ENCODE data around the gene PLK5. TPM values are rescaled to one million over a fixed set of nuclear protein-coding genes. Genes with fewer than 3 reads are reported as not detected.
"Not testable (repeated sequence)": the region's sequence is repeated elsewhere in the genome, so short reads cannot be mapped to it uniquely, and the experiment has no call there.

PLK5 gene
- total RNA-seq, 1 experiment from 2014 or later: 1.4 TPM

DNA sequence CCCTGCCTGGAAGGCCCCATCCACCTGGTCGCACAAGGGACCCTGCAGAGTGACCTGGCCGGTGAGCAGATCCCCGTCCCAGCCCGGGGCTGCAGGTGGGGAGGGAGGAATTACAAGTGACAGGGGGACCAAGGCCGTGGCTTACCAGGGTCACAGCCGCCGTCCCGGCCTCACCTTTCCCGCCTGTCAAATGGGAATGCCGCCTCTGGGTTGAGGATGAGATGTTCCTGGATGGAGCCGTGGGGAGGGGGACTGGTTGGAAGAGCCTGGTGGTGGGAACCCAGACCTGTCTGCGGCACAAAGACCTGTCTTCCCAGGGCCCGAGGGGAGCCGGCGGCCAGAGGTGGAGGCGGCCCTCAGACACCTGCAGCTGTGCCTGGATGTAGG, 5.5 kb downstream of the PLK5 start:
- H3K36me3 Mint-ChIP-seq: no peaks in the 10 kb centered on the region
- H3K27me3 Mint-ChIP-seq (ENCODE audit: low read depth): peaks cover 21% of the 10 kb centered on the region
- TF ChIP-seq, protein P1, sequence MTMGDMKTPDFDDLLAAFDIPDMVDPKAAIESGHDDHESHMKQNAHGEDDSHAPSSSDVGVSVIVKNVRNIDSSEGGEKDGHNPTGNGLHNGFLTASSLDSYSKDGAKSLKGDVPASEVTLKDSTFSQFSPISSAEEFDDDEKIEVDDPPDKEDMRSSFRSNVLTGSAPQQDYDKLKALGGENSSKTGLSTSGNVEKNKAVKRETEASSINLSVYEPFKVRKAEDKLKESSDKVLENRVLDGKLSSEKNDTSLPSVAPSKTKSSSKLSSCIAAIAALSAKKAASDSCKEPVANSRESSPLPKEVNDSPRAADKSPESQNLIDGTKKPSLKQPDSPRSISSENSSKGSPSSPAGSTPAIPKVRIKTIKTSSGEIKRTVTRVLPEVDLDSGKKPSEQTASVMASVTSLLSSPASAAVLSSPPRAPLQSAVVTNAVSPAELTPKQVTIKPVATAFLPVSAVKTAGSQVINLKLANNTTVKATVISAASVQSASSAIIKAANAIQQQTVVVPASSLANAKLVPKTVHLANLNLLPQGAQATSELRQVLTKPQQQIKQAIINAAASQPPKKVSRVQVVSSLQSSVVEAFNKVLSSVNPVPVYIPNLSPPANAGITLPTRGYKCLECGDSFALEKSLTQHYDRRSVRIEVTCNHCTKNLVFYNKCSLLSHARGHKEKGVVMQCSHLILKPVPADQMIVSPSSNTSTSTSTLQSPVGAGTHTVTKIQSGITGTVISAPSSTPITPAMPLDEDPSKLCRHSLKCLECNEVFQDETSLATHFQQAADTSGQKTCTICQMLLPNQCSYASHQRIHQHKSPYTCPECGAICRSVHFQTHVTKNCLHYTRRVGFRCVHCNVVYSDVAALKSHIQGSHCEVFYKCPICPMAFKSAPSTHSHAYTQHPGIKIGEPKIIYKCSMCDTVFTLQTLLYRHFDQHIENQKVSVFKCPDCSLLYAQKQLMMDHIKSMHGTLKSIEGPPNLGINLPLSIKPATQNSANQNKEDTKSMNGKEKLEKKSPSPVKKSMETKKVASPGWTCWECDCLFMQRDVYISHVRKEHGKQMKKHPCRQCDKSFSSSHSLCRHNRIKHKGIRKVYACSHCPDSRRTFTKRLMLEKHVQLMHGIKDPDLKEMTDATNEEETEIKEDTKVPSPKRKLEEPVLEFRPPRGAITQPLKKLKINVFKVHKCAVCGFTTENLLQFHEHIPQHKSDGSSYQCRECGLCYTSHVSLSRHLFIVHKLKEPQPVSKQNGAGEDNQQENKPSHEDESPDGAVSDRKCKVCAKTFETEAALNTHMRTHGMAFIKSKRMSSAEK (CRISPR knock-in tag; IDR thresholded peaks at IDR 0.05; ENCODE audit: borderline replicate concordance): no peak
- no peak overlapping the region for H3K4me3 Mint-ChIP-seq
- H3K4me1 Mint-ChIP-seq: peaks cover 4% of the 10 kb centered on the region
- ChIA-PET POLR2A (no interaction called here), CTCF (no interaction called here)
- H3K9me3 Mint-ChIP-seq: no peaks in the 10 kb centered on the region
- no peak for ATAC-seq
- no peak overlapping the region for H3K27ac Mint-ChIP-seq
- no peak for DNase-seq (ENCODE audit: low spot score)

DNA sequence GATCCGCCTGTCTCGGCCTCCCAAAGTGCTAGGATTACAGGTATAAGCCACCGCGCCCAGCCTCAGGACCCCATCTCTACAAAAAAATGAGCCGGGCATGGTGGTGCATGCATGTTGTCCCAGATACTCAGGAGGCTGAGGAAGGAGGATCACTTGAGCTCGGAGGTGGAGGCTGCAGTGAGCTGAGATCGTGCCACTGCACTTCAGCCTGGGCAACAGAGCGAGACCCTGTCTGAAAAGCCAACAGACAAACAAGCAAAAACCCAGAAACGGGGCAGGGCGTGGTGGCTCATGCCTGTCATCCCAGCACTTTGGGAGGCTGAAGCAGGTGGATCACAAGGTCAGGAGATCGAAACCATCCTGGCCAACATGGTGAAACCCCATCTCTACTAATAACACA, 7.0 kb downstream of the PLK5 start:
- H3K36me3 Mint-ChIP-seq; ATAC-seq; H3K4me1 Mint-ChIP-seq; DNase-seq (ENCODE audit: low spot score); H3K9me3 Mint-ChIP-seq; CTCF ChIA-PET; H3K27me3 Mint-ChIP-seq (ENCODE audit: low read depth); H3K27ac Mint-ChIP-seq; H3K4me3 Mint-ChIP-seq: not testable (repeated sequence)
- POLR2A ChIA-PET: interaction anchor here (0.7 kb wide), 1 partner anchor 1111 kb away, joined by 5 read pairs; no protein-coding TSS in a partner anchor

DNA sequence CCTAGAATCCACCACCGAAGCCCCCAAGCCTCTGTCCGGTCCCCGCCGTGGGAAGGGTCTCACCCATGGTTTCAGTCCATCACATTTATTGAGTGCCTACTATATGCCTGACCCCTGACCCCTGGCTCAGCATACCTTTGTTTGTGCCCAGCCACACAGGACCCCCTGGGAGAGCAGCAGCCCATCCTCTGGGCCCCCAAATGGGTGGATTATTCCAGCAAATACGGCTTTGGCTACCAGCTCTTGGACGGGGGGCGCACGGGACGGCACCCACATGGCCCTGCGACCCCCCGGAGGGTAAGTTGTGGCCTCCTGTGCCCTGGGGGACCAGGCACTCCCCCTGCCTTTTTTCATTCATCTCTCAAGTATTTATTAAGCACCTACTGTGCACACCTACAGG, 7.7 kb downstream of the PLK5 start:
- ChIA-PET CTCF (no interaction called here), POLR2A (no interaction called here)
- Mint-ChIP-seq H3K27me3 (ENCODE audit: low read depth) (no peaks in the 10 kb centered on the region), H3K4me1 (no peaks in the 10 kb centered on the region), H3K4me3 (no peak overlapping the region), H3K36me3 (no peaks in the 10 kb centered on the region), H3K27ac (no peak overlapping the region), H3K9me3 (no peaks in the 10 kb centered on the region)
- ATAC-seq (no peak), DNase-seq (ENCODE audit: low spot score) (no peak)
- TF ChIP-seq ZBTB21 (CRISPR knock-in tag; IDR thresholded peaks at IDR 0.05; ENCODE audit: borderline replicate concordance) (no peak), ZNF396 (CRISPR knock-in tag; IDR thresholded peaks at IDR 0.05; ENCODE audit: borderline replicate concordance) (no peak)
- TF ChIP-seq, protein P2, sequence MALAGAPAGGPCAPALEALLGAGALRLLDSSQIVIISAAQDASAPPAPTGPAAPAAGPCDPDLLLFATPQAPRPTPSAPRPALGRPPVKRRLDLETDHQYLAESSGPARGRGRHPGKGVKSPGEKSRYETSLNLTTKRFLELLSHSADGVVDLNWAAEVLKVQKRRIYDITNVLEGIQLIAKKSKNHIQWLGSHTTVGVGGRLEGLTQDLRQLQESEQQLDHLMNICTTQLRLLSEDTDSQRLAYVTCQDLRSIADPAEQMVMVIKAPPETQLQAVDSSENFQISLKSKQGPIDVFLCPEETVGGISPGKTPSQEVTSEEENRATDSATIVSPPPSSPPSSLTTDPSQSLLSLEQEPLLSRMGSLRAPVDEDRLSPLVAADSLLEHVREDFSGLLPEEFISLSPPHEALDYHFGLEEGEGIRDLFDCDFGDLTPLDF (CRISPR knock-in tag; IDR thresholded peaks at IDR 0.05): no peak
- TF ChIP-seq, protein P3, sequence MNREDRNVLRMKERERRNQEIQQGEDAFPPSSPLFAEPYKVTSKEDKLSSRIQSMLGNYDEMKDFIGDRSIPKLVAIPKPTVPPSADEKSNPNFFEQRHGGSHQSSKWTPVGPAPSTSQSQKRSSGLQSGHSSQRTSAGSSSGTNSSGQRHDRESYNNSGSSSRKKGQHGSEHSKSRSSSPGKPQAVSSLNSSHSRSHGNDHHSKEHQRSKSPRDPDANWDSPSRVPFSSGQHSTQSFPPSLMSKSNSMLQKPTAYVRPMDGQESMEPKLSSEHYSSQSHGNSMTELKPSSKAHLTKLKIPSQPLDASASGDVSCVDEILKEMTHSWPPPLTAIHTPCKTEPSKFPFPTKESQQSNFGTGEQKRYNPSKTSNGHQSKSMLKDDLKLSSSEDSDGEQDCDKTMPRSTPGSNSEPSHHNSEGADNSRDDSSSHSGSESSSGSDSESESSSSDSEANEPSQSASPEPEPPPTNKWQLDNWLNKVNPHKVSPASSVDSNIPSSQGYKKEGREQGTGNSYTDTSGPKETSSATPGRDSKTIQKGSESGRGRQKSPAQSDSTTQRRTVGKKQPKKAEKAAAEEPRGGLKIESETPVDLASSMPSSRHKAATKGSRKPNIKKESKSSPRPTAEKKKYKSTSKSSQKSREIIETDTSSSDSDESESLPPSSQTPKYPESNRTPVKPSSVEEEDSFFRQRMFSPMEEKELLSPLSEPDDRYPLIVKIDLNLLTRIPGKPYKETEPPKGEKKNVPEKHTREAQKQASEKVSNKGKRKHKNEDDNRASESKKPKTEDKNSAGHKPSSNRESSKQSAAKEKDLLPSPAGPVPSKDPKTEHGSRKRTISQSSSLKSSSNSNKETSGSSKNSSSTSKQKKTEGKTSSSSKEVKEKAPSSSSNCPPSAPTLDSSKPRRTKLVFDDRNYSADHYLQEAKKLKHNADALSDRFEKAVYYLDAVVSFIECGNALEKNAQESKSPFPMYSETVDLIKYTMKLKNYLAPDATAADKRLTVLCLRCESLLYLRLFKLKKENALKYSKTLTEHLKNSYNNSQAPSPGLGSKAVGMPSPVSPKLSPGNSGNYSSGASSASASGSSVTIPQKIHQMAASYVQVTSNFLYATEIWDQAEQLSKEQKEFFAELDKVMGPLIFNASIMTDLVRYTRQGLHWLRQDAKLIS (CRISPR knock-in tag; IDR thresholded peaks at IDR 0.05; ENCODE audit: borderline replicate concordance): no peak
- TF ChIP-seq, protein P4, sequence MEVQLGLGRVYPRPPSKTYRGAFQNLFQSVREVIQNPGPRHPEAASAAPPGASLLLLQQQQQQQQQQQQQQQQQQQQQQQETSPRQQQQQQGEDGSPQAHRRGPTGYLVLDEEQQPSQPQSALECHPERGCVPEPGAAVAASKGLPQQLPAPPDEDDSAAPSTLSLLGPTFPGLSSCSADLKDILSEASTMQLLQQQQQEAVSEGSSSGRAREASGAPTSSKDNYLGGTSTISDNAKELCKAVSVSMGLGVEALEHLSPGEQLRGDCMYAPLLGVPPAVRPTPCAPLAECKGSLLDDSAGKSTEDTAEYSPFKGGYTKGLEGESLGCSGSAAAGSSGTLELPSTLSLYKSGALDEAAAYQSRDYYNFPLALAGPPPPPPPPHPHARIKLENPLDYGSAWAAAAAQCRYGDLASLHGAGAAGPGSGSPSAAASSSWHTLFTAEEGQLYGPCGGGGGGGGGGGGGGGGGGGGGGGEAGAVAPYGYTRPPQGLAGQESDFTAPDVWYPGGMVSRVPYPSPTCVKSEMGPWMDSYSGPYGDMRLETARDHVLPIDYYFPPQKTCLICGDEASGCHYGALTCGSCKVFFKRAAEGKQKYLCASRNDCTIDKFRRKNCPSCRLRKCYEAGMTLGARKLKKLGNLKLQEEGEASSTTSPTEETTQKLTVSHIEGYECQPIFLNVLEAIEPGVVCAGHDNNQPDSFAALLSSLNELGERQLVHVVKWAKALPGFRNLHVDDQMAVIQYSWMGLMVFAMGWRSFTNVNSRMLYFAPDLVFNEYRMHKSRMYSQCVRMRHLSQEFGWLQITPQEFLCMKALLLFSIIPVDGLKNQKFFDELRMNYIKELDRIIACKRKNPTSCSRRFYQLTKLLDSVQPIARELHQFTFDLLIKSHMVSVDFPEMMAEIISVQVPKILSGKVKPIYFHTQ (CRISPR knock-in tag; IDR thresholded peaks at IDR 0.05): no peak
